Activated CD4-positive, CD25-positive, alpha-beta regulatory T cell (primary cell): ENCODE results near the gene GID8.

ENCODE experiments used
- DNase-seq, 4 experiments: peaks; one replicate each; lab custom pipeline; 2025; lab: John Stamatoyannopoulos, UW

The GID8 gene

DNA sequence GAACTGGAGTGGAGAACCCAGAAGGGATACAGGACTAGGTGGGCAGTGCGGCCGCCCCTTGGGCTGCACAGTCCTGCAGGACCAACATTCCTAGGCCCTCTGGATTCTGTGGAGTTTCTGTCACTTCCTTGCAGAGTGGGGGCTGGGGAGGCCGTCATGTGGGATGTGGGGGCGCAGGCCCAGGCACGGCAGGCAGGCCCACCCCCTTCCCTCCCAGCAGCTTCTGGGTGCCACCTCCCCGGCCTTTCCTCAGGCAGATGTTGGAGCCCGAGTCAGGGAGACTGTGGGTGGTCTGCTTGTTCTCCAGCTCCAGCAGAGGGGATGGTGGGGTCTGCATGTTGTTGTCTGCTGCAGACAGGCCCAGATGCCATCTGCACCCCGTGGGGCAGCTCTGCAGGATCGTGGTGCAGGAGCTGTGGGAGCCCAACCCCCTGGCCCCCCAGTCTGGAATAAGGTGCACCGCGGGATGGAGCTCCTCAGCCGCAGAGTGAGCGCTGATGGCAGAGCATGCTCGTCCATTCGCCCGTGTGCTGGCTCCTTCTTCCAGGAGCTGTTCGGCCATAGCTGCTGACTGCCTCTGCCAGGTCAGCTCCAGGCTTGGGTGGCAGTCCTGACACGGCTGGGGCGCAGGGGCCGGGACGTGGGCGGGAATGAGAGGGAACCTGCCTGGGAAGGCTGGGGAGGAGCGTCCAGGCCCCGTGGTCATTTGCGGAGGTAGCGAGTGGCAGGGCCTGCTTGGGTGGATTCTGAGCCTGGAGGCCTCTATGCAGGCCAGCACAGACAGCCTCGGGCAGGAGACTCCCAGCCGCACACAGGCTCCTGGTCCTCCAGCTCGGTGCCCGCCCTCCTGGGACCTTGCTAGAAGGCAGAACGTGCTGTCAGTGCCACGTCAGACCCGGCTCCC lies 32.6 kb downstream of the GID8 start:
- no peak for DNase-seq

DNA sequence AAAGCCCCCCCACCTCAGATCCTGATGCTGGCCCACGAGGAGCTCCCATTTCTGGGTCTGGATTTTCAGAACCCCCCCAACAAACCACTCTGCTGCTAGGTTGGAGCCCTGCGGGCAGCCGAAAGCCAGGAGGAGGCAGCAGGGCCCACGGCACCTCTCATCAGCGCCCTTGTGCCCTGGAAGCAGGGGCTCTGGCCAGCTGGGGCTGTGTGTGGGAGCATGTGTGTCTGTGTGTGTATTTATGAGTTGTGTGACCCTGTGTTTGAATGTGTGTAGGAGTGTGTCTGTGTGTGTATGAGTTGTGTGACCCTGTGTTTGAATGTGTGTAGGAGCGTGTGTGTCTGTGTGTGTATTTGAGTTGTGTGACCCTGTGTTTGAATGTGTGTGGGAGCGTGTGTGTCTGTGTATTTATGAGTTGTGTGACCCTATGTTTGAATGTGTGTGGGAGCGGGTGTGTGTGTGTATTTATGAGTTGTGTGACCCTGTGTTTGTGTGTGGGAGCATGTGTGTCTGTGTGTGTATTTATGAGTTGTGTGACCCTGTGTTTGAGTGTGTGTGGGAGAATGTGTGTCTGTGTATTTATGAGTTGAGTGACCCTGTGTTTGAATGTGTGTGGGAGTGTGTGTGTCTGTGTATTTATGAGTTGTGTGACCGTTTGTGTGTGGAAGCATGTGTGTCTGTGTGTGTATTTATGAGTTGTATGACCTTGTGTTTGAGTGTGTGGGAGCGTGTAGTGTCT lies 33.4 kb downstream of the GID8 start:
- no peak for DNase-seq

DNA sequence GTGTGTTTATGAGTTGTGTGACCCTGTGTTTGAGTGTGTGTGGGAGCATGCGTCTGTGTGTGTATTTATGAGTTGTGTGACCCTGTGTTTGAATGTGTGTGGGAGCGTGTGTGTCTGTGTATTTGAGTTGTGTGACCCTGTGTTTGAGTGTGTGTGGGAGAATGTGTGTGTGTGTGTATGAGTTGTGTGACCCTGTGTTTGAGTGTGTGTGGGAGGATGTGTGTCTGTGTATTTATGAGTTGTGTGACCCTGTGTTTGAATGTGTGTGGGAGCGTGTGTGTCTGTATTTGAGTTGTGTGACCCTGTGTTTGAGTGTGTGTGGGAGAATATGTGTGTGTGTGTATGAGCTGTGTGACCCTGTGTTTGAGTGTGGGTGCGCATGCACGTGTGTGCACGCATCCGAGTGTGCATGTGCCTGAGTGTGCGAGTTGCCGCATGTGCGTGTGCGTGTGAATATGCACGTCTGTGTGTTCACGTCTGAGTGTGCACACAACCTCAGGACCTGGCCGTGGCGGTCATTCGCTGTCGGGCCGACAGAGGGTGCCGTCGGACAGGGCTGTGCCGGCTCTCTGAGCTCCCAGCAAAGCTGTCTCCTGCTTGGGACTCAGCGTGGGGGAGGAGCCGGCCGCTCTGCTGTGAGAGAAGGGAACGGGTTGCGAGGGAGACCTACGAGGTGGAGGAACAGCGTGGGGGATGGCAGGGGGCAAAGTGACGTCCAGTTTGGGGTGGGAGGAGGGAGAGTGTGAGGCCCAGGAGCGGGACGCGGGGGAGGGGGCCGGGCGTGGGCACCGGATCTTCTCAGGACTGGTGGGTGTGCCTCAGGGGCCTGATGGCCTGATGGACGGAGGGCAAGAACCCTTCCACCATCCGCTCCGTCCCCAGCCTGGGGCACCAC lies 34.2 kb downstream of the GID8 start:
- DNase-seq = peak; percentile 60 to 79 (median 64)

- no peak for DNase-seq
Observed at GRCh38 chr20:62972845-62973745, 35.1 kb downstream of the GID8 start.

- no peak for DNase-seq
Observed at GRCh38 chr20:62975251-62975760, 37.4 kb downstream of the GID8 start.

GRCh38 chr20:62975812-62976508 lies 38.0 kb downstream of the GID8 start:
- DNase-seq = no peak

DNA sequence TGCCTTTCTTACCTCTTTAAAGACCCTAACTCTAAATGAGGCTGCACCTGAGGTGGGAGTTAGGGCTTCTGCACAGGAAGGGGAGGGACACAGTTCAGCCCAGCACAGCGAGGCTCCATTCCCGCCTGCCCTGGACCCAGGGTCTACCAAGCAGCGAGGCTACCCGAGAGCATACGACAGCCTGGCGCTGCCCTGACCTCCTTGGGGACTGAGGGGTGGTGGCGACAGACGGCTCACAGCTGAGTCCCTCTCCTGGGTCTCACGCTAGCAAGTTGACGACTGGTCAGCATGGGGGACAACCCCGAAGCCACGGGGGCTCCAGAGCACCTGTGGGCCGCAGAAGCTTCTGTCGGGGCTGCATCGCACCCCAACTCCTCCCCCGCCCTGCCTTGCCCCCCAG lies 38.9 kb downstream of the GID8 start:
- DNase-seq = no peak

DNA sequence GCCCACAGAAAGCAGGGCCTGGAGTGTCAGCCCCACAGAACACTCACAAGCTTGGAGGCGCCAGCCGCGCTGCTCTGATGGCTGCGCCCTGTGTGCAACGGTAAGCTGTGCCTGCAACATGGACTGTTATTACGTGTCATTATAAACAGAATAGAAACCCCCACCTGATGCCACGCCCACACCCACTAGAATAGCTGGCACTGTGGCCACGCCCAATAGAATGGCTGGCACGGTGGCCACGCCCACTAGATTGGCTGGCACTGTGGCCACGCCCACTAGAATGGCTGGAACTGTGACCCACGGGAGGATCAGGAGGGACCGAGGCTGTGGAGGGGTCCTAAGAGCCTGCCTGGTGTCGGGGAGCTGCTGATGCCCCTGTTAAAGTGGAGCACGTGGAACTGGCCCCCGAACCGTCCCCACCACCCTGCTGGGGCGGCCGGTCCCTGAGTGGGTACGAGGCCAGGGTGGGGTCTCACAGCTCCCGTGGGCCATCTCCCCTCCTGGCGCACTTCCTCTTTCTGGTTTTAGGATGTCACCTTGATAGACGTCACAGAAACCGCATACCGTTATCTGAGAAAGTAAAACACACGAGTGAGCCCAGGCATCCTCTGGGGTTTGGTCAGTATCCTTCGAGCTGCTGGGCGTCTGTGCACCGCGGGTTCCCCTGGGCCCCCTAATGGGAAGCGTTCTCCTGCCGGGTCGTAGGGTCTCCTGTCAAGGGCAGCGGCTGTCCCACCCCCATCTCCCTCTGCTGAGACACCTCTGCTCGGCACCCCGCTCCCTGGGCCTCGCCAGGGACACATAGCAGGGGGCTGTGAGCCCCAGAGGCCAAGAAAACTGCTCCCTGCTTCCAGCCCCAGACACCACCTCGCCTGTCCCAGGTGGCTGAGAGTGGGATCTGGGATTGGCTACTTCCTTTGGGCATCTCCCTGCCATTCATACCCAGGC lies 39.9 kb downstream of the GID8 start:
- DNase-seq = peak; percentile 51 to 68 (median 60)

DNA sequence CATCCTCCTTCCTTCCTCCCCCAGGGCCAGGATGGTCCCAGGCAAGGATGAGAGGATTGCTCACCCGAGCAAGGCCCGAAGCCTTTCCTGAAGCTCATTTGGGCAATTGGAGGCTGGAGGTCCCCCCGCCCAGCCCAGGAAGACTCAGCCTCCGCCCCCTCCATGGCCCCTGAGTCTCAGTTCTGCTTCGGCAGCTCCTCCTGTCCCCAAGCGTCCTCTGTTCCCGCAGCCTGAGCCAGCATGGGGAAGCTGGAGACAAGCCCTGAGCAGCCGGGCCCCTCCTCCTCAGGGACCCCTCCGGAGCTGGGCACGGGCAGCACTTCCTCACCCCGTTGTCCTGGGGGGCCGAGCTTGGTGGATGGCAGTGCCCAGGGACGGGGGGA lies 40.6 kb downstream of the GID8 start:
- DNase-seq = no peak

GRCh38 chr20:62979310-62979709 lies 41.4 kb downstream of the GID8 start:
- DNase-seq = no peak

DNA sequence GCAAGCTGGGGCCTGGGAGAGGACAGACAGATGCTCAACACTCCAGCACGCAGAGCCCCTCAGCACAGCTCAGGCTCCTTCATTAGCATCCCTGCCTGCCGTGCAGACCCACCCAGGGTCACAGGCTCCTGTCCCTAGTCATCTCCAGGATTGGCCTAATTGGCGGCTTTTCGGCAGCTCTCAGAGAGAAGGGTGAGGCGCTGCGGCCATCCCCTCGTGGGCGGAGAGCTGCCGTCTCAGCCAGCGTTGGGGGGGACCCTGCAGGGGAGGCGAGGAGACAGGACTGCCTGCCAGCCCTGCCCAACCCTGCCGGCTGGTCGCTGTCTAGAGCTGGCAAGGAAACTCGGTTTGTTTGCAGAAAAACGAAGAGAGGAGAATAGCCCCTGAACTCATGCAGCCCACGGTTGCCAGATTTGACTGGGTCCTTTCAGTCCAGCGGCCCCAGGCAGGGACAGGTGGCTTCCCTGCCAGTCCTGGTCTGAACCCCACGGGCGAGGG lies 42.0 kb downstream of the GID8 start:
- no peak for DNase-seq

DNA sequence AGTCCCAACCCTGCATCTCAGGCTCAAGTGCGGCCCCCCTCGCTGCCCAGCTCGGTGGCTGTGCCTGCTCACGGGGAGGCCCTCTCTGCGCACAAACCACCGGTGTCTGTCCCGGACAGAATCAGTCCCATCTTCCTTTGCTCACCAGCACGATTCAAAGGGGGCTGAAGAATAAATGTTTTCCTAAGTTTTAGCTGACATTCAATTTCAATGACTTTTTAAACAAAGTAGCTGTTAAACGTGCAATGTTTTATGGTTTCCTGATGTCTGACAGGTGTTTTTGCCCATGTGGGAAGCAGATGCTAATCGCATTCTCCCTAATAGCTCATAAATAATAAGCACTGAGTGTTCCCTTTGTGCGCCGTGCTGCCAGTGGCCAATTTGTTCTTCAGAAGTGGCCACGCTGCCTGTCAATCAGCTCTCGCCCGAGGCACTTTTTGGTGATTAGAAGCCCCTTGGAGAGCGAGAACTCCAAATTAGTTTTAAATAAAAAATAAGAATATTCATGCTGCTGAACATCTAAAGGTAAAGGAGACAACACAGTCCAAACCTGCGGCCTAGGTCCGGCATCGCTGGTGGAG lies 42.5 kb downstream of the GID8 start:
- no peak for DNase-seq

DNA sequence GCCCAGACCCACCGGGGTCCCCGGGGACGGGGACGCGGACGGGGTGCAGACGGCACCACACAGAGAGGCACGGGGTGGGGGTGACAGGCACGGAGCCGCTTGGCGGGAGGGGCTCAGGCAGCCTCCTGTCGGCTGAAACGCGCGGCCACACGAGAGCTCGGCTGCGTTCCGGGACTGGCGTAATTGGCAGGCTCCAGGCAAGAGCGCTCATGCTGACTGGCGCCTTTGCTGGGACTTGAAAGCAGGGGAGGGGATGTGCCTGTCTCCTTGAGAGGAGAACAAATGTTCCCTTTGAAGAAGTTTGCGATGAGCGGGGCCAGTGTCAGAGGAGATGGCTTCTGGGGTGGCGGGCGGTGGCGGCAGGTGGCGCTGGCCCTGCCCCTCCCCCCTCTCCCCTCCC lies 43.0 kb downstream of the GID8 start:
- no peak for DNase-seq

DNA sequence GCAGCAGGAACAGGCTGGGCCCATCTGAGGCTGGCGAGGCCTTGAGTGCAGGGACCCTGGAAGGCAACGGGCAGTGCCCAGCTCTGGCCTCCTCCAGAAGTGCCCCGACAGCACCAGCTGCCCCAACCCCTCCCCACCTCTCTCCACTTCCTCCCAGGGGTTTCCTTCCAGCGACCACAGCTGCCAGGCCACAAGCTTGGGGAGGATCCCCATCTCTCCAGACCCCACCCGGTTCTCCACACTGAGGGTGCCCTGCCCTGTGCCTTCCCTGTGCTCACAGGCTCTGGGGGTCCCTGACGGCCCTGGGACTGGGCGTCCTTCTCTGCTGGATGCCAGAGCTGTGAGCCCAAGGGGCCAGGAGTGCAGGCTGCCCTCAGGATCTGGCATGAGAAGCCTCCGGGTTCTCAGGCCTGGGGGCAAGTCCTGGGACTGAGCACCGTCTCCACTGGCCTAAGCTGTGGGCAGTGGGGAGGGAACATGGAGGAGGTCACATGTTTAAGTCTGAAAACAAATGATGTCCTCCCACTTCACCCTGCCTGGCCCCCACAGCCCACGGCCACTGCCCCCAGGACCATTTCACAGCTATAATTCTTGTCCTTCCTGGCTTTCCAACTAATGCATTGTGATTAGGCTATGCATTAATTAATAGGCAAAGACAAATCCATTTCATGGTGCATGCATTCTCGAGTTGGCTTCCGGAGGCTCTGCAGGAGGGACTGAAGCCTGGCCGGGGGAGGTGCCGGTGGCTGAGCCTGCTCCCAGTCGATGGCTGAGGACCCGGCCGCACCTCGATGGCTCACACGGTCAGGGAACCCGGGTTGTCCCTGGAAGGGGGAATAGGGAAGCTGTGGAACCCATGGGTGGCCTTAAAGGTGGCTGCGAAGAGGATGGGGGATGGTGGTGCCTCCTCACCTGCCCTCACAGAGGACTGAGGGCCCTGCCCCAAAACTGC lies 44.5 kb downstream of the GID8 start:
- DNase-seq = no peak

GRCh38 chr20:62983210-62983609 lies 45.3 kb downstream of the GID8 start:
- no peak for DNase-seq

DNA sequence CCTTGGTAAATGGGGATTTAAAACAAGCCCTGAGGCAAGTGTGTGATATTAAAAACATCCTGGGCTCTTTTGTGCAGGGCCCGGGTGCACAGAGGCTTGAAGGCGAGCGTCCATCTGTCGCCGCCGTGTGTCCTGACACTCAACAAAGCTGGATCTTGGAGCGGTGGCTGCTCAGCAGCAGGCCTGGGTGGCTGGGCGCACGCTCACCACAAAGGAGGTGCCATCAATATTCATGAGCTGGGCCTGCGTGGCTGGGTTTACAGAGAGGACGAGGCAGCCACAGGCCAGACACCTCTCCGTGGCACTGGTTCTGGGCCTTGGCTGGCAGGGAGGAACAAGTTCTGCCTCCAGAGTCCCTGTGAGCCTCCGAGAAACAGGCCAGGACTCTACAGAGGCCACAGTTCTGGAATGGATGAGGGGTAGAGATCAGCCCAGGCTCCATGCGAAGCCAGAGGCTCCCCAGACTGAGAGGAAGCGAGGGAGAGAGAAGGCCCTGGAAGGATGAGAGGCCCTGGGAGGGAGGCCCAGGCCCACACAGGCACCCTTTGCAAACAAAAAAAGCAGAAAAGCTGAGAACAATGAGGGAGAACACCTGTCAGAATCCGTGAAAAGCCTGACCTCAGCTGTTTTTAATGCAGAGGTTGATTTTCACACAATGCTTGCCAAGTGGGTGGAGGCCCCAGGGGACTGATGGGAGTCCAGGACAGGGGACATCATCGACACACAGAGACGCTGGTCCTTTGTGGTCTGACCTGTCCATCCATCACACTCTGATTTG lies 46.9 kb downstream of the GID8 start:
- no peak for DNase-seq

GRCh38 chr20:62985444-62985778 lies 47.5 kb downstream of the GID8 start:
- no peak for DNase-seq
